Activated CD8-positive, alpha-beta memory T cell treated with anti-CD3 and anti-CD28 coated beads, Interleukin-2, amount 50 U/mL, for 24 hours (primary cell): Measurements from ENCODE around the gene NCAN.
"Not testable (repeated sequence)": the region's sequence is repeated elsewhere in the genome, so short reads cannot be mapped to it uniquely, and the experiment has no call there.

Experiments
- DNase-seq: peaks from one replicate; pipeline ENCODE4 v3.0.0-alpha.2; 2020; ENCODE audit errors: extremely low read depth

Gene NCAN

GRCh38 chr19:19211499-19212420 lies at the start of gene NCAN:
NCAN (plus strand) TSS chr19:19211958; CDS start chr19:19216954, 4,996 bp downstream.
- DNase-seq, result no peak

DNA sequence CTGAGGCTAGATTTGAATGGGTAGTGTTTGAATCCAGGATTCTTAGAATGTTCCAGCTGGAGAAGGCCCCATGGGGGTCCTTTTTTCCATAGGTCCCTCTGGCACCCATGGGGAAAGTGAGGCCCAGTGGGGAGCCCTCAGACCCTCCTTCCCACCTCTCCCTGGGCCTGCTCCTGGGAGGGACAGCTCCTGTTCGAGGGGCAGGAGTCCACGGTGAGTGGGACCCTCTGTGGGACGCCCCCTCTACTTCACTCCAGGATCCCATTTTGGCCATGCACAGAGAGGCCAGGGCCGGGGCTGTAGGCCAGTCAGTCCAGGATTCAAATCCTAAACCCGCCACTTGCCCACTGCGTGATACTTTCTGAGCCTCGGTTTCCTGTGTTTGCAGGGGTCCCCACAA lies 49.3 kb upstream of the NCAN start:
- no peak for DNase-seq

DNA sequence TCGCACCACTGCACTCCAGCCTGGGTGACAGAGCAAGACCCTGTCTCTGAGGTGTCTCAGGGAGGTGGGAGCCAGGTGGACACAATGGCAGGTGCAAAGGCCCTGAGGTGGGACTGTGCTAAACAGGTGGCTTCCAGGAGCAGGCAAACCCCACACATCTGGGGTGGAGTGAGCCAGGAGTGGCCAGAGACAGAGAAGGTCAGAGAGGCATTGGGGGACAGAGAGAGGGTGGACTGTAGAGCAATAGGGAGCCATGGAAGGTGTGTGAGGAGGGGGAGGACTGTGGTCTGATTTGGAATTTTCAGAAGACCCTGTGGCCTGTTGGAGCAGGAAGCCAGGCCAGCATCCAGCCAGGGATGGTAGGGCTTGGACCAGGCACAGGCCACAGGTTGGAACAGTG lies 46.4 kb upstream of the NCAN start:
- no peak for DNase-seq

DNA sequence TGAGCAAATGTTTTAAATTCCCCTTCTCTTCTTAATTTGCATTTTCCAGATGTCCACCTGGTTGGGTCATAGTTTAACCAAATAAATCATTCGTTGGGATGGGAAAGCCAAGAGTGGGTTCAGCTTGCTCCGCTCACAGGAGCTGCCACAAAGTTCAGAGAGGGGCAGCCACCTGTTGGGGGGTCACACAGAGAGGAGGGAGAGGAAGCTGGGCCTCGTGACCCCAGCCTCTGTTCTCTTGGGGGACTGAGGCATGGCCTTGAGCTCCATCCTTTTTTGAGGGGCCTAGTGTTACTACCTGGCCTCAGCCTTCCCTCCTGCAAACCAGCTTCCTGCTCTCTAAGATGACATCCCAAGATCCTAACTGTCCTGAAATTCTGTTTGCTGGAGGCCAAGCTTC lies 44.1 kb upstream of the NCAN start:
- DNase-seq, result no peak

DNA sequence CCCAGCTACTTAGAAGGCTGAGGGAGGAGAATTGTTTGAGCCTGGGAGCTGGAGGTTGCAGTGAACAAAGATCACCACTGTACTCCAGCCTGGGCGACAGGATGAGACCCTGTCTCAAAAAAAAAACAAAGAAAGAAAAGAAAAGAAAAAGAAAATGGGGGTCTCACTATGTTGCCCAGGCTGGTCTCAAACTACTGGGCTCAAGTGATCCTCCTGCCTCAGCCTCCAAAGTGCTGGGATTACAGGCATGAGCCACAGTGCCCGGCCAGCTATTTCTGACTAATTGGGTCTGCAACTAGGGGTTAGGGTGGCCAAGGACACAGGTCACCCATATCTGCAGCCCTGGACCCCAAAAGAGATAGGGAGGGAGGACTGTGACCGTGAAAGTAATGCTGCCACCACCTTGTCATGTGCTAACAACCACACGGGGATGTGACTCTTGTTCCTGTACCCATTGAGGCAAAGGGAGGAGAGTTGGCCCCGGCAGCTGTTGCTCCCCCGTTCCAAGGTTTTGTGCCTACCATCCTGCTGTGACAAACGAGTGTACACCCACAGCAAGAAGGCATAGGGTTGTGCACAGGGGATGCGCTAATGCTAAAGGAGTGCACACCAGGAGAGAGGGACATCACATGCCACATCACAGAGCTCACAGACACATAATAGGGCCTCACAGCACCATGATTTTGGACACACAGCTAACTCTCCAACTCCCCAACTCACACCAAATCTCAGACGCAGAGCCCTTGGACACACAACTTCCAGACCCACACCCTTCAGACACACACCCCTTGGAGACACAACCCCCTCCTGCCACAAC lies 42.3 kb upstream of the NCAN start:
- no peak for DNase-seq

DNA sequence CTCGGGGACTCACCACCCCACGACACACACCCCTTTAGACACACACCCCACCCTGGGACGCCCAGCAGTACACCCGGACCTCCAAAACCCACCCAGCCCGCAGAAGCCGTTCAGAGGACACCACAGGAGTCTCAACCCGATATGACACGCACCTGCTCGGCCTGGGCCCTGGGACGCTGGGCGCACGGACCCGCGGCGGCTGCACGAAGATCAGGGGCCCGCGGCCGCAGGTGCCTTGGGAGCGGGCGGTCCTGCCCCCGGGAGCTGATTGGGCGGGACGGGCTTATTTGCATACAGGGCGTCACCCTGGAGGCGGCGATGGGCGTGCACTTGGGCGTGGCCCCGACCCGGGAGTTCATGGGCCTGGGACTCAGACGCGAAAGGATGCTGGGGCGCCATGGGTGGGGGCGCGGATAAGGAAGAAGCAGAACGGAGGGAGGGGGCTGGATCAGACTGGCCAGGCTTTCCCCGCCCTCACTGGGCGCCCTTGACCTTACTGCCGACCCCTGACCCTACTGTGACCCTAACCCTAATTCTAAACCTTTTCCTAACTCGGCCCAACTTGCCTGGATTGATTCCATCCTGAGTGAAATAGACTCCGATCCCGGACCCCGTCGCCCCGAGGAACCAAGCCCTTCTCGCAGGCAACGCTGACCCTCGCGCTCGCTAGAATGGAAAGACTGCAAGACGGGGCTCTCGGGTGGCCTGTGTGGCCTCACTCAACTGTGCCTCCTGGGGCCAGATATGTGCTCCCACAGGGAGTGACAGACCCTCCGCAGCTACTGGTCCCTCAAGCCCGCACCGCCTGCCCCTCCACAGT lies 41.5 kb upstream of the NCAN start, which contains the start of gene MEF2B:
Gene MEF2B (minus strand): TSS at position 211 of the 820 bp plus-strand sequence. CDS start 19,528 bp downstream, outside the sequence.
- DNase-seq, result peak; percentile 49

- no peak for DNase-seq
Measured at GRCh38 chr19:19170873-19171672, 40.7 kb upstream of the NCAN start.

DNA sequence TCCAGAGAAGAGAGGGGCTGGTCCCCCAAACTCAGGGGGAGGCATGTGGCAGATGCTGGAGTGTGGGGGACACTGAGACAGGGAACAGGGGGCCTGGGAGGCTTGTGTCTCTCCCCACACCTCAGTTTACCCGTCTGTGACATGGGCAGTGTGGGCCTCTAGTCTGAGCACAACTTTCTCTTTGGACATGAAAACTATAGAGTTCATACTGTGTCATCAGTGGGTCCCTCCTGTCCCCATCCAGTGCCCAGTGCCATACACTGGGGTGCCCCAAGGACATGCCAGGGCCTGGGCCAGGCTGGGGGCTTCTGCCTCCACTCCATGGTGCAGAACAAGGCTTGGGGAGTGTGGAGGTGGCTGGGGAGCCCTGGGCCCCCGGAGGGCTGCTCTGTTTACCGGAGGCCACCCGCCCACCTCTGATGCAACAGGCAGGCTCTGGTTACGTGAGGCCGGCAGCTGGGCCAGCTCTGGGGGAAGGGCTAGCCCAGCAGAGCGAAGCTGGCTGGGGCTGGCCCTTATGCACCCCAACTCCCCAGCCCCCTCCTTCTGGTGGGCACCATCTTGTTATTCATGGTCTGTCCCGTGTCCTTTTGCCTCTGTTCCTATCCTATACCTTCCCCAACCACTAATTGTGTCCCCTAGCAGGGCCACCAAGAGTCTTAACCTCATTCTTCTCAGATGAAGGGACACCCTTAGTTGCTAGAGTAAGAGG lies 39.8 kb upstream of the NCAN start:
- DNase-seq, result no peak

- not testable (repeated sequence) for DNase-seq
Measured at GRCh38 chr19:19173243-19173642, 38.5 kb upstream of the NCAN start.

DNA sequence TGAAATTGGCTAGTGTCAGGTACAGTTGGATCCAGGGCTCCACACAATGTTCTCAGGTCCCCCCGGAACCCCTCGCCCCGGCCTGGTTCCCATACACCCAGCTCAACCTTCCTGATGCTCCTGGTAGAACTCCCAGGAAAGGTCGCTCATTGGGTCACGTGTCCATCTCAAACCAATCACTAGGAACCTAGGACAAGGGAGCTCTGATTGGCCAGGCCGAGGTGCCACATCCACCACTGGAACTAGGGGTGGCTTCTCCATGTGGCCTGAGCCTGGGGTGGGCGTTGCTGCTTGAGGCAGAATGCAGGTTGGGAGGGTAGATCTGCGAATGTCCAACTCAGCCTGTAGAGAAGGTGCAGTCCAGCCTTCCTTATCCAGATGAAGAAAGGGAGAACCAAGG lies 34.8 kb upstream of the NCAN start:
- no peak for DNase-seq

DNA sequence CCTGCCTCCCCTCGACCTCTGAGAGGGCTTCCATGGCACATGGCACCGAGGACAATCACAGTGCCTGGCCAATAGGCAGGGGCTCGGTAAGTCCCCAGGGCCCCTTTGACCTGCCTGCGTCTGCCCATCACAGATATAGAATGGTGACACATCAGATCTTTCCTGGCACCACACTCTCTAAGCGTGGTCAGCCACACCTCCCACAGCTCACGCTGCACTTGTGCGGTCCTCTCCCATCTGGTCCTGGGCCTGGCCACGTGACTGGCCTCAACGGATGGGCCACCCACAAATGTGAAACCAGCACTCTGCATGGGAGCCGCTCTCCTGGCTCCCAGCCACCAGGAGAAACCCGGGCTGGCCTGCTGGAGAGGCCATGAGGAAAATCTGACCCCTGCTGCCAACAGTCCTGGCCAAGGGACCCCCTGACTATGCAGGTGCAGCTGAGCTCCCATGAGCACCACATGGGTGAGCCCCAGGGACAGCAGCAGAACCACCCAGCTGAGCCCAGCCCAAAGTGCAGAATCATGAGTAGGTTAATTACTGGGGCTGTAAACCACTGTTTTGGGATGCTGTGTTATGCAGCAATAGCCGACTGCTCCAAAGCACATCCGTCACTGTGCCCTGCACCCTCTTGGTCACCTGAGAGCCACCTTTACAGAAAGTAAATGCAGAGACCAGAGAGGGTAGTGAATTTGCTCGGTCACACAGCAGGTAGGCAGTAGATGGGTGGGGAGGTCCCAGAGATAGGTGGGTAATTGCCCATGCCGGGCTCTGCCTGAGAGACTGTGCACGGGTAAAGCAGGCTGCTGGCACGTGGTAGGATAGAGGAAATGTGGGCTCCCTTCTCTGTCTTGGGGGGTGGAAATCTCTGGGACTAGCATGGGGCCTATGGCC lies 32.0 kb upstream of the NCAN start:
- no peak for DNase-seq

GRCh38 chr19:19181488-19181998 lies 30.2 kb upstream of the NCAN start:
- DNase-seq, result no peak

GRCh38 chr19:19185853-19186740 lies 25.7 kb upstream of the NCAN start:
- peak; percentile 29 for DNase-seq

GRCh38 chr19:19186742-19187141 lies 25.0 kb upstream of the NCAN start:
- DNase-seq, result no peak

DNA sequence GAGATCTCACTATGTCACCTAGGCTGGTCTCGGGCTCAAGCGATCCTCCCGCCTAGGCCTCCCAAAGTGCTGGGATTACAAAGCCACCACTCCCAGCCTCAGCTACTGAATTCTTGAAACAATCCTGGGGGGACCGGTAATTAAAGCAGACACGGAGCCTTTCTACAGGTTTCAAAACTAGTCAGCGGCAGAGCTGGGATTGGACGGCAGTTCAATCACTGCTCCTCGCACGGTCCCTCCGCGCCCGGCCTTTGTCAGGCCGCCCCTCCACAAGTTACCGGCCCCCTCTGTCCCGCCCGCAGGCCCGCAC lies 20.0 kb upstream of the NCAN start:
- no peak for DNase-seq

DNA sequence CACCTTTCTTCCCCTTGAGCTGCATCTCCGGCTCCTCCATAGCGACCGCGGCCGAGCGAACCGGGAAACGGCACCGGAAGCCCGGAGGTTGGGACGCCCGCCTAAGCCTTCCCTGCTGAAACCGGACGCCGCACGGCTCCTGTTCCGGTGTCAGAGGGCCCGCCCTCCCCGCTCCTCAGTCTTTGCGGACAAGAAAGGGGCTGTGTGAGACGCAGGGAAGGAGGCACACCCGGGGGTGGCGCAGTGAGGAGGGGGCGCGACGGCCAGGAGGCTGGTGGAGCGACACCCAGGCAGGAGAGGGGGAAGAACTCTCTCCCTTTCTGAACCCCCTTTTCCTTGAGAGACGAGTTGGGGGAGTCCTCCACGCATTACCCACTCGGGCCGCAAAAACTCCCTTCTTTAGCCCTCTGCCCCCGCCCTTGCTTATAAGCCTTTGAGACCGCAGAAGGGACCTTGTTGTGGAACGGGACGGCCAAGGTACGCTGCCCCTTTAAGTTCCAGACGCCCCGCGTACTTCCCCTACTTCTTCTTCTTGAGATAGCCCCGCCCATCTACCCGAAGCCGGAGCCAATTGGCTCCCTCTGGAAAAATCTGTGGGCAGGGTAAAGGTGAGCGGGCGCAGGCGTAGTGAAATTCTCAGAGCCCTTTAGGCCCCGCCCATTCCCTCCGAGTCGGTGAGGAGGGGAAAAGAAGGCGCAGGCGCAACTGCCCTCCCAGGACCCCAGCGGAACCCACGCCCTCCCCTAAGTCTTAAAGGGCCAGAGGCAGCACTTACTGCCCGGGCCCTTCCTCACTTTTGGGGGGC lies 19.5 kb upstream of the NCAN start, which contains the start of the genes BORCS8 and RFXANK:
Gene BORCS8 (minus strand): TSS at position 75 of the 805 bp plus-strand sequence. CDS start 35 bp downstream, at position 40.
Gene RFXANK (plus strand): TSS at position 181 of the 805 bp plus-strand sequence. CDS start 1,689 bp downstream, outside the sequence.
- peak; percentile 99 for DNase-seq

- no peak for DNase-seq
Measured at GRCh38 chr19:19192910-19193423, 18.8 kb upstream of the NCAN start.
